Stromal cell of bone marrow (primary cell): ENCODE results near the gene MED25.

Experiments used
- DNase-seq: peaks from one replicate; pipeline ENCODE4 v3.0.0-alpha.2; 2012; ENCODE audit warnings: low read depth

MED25 gene

DNA sequence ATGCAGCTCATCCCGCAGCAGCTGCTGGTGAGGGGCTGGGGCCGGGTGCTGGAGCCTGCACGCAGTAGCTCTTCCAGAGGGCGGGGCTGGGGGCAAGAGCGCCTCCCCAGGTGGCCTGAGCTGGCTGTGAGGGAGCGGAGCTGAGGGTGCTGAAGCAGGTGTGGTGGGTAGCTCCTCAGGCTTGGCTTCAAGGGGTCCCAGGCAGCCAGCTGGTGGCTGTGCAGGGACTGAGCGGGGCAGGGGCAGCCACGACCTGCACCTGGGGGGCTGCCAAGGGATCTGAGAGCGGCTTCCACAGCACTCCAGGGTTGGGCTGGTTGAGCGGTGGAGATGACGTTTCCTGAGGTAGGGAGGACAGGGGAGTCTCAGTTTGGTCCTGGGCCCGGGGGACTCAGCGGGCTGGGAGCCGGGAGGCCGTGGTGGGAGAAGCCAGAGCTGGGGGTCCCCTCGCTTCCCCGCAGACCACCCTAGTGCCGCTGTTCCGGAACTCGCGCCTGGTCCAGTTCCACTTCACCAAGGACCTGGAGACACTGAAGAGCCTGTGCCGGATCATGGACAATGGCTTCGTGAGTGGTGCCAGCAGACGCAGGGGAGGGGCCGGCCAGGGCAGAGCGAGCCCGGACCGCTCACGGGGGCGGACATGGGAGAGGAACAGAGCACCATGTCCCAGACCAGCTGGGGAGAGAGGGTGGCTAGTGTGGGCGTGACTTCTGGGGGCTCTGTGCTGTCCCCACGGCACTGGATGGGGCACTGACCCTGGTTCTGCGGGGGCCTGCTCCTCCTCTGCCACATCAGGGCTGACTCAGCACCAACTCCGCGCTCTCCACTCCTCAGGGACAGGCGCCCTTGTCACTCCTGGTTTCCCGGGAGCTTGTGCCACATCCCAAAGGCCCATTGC is 40.2 kb downstream of the MED25 start:
- no peak for DNase-seq

- no peak for DNase-seq
Measured at GRCh38 chr19:49859682-49860335, 41.7 kb downstream of the MED25 start.

DNA sequence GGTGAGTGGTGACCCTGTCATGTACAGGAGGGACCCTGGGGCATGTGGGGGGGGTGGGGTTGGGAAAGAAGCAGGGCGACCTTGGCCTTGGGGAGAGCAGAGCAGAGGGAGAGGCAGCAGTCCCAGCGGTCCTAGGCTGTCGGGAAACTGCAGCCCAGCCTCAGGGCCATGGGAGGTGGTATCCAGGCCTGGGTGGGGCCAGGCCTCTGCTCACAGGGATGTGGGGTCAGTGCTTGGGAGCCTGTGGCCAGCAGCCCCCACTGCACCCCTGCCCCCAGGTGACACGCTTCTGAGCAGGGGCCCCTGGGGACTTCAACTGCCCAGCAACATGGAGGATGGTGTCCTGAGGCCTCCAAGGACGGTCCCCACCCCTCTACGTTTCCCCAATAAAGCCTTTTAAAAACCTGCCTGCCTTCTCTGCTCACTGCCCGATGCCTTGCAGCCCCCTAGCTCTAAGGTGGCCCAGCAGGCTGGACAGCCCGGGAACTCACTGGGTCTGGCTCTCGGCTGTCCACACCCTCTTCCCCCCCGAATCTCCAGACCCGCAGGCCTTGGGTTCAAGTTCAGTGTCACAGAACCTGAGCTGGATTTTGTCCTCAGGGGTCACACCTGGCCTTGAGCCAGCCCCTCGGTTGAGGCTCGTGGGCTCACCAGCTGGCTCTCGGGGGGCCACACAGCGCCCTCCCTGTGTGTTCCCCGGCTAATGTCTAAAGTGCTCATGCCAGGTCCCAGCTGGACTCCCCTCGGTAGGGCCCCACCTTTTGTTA is 42.4 kb downstream of the MED25 start:
- DNase-seq = no peak

GRCh38 chr19:49861107-49861506 is 43.0 kb downstream of the MED25 start:
- DNase-seq = no peak

GRCh38 chr19:49861541-49862378 is 43.7 kb downstream of the MED25 start:
- no peak for DNase-seq

DNA sequence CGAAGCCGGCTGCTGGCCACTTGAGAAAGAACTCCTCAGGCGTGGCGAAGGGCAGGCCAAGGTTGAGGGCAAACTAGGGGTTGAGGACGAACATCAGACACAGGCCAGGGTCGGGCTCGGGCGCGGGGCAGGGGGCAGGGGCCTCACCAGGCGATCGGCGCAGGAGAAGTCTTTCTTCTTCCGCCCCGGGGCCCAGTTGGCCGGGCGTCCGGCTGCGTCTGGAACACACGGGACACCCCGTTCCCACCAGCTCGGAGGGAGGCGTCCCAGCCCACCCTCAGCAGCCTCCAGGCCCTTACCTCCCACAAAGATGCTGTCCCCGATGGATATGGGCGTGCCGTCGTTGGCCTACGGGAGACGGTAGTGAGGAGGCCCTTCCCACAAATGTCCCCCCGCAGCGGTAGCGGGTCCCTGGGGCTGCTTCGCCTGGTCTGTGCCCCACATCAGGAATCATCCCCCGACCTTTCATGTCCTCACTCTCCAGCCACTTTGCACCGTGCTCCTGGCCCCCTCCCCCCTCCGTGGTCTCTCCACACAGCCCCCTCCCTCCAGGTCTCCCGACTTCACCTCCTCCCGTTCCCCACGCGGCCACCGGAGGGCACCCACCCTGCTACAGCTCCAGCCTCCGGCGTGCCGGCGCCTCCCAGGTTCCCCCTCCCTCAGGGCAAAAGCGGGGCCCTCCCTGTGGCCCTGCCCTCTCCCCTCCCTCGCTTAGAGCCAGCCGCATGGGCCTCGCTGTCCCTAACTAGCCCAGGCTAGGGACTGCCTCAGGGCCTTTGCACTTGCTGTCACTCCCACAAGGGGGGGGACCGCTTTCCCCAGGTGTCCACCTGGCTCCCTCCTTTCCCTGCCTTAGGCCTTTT is 44.5 kb downstream of the MED25 start:
- no peak for DNase-seq

GRCh38 chr19:49863254-49863934 is 45.3 kb downstream of the MED25 start:
- no peak for DNase-seq

- DNase-seq = no peak
Measured at GRCh38 chr19:49863935-49864320, 45.8 kb downstream of the MED25 start.

GRCh38 chr19:49864890-49865289 is 46.8 kb downstream of the MED25 start:
- no peak for DNase-seq

DNA sequence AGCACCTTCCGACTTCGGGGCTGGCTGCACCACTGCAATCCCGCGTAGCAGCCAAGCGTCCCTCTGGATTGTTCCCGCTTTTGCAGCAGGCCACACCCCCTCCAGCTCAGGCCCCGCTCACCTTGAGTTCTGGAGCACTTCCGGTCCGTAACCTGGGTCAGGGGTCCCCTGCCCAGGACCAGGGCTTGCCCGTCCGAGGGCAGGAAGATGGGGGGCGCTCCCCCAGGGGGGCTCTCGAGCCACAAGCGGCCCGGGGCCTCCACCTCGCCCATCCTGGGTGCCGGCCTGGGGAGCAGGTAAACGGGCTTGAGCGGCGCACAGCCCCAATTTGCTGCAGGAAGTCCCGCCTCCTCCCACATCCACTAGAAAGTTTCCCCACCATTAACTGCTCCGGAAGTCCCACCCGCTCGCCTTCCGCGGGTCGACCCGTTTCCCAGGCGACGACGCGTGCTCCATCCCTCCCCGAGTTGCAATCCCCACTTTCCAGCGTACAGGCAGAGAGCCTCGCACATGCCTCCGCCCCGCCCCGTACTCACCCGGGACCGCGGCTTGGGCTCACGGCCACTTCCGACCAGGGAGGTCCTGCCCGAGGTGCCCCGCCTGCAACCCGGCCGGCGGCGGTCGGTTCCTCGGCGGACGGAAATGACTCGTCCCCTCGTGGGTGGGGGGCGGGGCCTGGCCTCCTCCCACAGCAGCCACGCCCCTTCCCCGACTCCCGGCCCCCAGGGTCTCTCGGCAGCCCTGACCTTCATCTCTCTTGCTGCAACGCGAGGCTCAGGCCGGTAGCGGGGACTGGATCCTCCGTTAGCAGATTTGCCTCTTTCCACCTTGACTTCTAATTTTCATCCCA is 49.1 kb downstream of the MED25 start, which contains the start of gene PNKP:
Gene PNKP, minus strand, starts transcription at position 644 of the 850 bp plus-strand sequence. Its CDS starts 372 bp downstream, at position 272.
- DNase-seq = peak; percentile 86

DNA sequence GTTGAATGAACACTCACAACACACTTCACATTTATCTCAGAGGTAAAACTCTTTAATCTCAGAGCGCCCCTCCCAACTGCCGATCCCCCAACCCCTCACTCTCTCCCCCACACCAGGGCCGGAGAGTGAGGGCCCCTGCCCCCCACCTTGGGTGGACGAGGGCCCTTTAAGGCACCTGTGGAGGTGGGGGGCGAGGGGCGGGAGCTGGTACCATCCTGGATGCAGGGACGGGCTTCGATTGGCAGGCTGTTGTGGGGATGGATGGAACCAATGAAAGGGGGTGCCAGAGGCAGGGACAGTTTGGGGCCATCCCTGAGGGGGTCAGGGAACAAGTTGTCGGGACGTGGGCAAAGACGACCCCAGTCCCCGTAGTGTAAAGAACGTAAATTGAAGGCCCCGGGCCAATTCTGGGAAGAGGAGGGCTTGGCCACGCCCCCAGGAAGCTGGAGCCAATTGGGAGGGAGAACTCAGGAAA is 51.0 kb downstream of the MED25 start:
- DNase-seq = no peak

DNA sequence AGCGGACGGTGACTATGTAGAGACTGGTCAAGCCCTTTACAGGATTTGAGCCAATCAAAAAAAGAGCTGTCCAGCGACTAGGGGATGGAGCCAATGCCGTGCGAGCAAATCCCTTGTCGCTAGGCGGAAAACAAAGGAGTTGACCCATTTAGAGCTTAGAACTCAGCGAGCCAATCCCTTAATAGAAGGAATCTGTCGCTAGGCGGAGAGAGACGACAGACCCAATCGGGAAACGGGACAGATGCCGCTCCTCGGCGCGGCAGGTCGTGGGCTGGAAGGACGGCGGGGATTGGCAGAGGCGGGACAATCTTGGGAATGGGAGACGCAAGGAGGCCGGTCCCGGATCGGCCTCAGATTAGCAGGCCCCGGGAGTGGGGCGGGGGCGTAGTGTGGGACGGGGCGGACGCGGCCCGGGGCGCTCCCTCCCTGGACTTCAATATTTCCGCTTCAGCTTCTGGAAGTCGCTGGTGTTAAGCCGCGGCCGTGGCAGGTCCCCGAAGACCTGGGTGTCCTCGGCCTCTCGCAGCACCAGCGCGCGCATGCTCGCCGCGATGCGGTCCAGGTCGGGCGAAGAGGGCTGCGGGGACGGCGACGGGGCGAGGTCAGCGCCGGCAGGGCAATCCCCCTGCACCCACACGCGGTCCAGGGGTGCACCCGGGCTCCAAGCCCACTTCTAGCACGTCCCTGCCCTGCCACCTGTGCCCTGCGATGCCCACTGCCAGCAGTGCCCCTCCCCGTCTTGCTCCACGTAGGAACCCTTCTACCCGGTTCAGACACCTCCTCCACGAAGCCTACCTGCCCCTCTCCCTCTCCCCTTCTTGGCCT is 51.6 kb downstream of the MED25 start:
- peak; percentile 100 for DNase-seq

GRCh38 chr19:49870309-49870901 is 52.3 kb downstream of the MED25 start:
- DNase-seq = no peak

GRCh38 chr19:49871349-49871985 is 53.4 kb downstream of the MED25 start:
- DNase-seq = no peak

DNA sequence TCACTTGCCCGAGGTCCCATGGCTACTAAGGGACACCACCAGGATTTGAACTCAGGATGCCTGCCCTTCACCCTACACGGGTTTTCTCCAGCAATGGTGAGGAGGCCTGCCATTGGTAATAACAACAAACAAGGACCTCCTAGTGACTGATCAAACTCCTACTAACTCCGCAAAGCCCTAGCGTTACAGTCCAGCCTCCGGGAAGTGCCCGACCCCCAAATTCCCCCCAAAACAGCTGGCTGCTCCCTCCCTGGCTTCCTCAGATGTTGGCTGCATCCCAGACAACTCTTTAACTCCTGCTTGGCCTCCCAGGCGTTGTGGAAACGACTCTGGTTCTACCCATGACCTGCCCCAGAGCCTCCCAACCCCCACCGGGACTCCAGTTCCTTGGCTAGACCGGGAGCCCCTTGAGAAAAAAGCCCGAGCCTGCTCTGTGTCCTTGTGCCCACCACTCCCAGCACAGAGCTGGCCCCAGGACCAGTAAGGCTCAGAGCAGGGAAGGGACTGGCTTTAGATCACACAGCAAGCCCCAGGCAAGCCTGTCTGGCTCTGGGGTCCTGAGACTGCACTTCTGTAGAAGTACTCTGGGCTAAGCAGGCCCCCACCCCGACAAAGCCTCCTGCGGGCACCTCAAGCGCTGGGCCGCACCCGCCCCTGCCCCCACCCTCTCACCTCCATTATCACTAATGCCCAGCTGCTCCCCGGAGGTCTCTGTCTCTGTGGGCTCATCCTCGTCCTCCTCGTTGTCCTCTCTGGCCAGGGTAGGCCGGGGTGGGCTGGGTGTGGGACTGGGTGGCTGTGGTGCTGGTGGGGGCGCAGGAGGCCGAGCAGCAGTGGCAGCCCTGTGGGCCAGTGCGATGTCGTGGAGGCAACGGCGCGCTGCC is 54.4 kb downstream of the MED25 start:
- no peak for DNase-seq

DNA sequence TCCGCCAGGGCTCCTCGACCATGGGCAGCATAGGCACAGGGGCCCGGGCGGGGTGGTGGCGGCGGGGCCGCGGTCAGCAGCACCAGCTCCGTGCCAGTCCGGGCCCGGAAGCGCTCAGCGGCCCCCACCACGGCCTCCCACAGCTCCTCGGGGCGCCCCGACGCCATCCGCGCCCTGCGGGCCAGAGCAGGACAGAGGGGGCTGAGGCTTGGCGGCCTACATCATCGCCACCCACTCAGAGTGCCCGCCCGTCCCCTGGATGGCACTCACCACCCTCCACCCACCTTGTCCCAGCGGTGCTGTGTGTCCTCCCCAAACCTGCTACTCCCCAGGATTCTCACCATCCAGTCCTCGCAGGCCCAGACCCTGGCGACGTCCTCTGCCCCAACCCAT is 55.0 kb downstream of the MED25 start:
- no peak for DNase-seq
